Muscle layer of colon (tissue), 2 donors: ENCODE data around the gene GYS2.

ENCODE experiments used
- H3K27ac ChIP-seq: one replicate; pipeline ENCODE4 v1.7.0; 2013; ENCODE audit warnings: low read depth, mild to moderate bottlenecking, low read length, moderate library complexity
- H3K27me3 ChIP-seq, 2 donors: one replicate each; pipeline ENCODE4 v1.7.0; 2013; ENCODE audit warnings: low read length in 2 of 2, mild to moderate bottlenecking in 2 of 2; ENCODE audit not compliant: insufficient read depth in 2 of 2, control insufficient read depth in 1 of 2
- H3K36me3 ChIP-seq: one replicate; pipeline ENCODE4 v1.7.0; 2013; ENCODE audit warnings: mild to moderate bottlenecking, low read length; ENCODE audit not compliant: insufficient read depth
- H3K4me1 ChIP-seq: one replicate; pipeline ENCODE4 v1.7.0; 2013; ENCODE audit warnings: mild to moderate bottlenecking, low read length; ENCODE audit not compliant: insufficient read depth
- H3K4me3 ChIP-seq, 2 donors: one replicate each; pipeline ENCODE4 v1.7.0; 2013; ENCODE audit warnings: low read length in 2 of 2, low read depth in 1 of 2, mild to moderate bottlenecking in 1 of 2, moderate library complexity in 1 of 2
- H3K9ac ChIP-seq: one replicate; pipeline ENCODE4 v1.7.0; 2013; ENCODE audit warnings: low read length
- H3K9me3 ChIP-seq: one replicate; pipeline ENCODE4 v1.7.0; 2013; ENCODE audit warnings: mild to moderate bottlenecking, low read length
- donor health status: abdominal sarcoma.
- donor health status: Adenocarcinoma of cecum.

GYS2 gene

GRCh38 chr12:21634245-21634644, 29.6 kb upstream of the GYS2 start:
- no peaks in the 10 kb centered on the region for H3K4me1 ChIP-seq
- no peak overlapping the region for H3K4me3 ChIP-seq
- H3K36me3 ChIP-seq, result peaks cover 23% of the 10 kb centered on the region
- H3K27me3 ChIP-seq, result no peaks in the 10 kb centered on the region
- no peaks in the 10 kb centered on the region for H3K9me3 ChIP-seq
- H3K9ac ChIP-seq, result no peak overlapping the region
- no peak overlapping the region for H3K27ac ChIP-seq

GRCh38 chr12:21631367-21631766, 26.7 kb upstream of the GYS2 start:
- Histone ChIP-seq H3K4me3 (no peak overlapping the region), H3K36me3 (peaks cover 17% of the 10 kb centered on the region), H3K9ac (no peak overlapping the region), H3K27ac (no peak overlapping the region), H3K9me3 (no peaks in the 10 kb centered on the region), H3K27me3 (no peaks in the 10 kb centered on the region), H3K4me1 (no peaks in the 10 kb centered on the region)

GRCh38 chr12:21627924-21628323, 23.3 kb upstream of the GYS2 start:
- no peaks in the 10 kb centered on the region for H3K4me1 ChIP-seq
- no peak overlapping the region for H3K4me3 ChIP-seq
- no peaks in the 10 kb centered on the region for H3K36me3 ChIP-seq
- no peak overlapping the region for H3K9ac ChIP-seq
- H3K9me3 ChIP-seq, result no peaks in the 10 kb centered on the region
- no peaks in the 10 kb centered on the region for H3K27me3 ChIP-seq
- no peak overlapping the region for H3K27ac ChIP-seq

- H3K27me3 ChIP-seq, result no peaks in the 10 kb centered on the region
- no peak overlapping the region for H3K27ac ChIP-seq
- no peaks in the 10 kb centered on the region for H3K4me1 ChIP-seq
Observed at GRCh38 chr12:21618566-21618965, 13.9 kb upstream of the GYS2 start.

DNA sequence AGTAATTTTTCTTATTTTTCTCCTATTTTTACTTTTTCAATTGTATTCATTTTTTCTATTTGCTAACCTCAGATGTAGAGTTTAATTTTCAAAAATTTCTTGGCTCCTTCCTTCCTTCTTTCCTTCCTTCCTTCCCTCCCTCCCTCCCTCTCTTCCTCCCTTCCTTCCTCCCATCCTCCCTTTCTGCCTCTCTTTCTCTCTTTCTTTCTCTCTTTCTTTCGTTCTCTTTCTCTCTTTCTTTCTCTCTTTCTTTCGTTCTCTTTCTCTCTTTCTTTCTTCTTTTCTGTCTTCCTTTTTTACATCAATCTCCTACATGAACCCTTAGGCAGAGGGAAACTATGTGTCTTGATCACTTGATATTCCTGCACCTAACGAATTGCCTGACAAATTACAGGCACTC, 12.4 kb upstream of the GYS2 start:
- H3K4me1 ChIP-seq, result no peaks in the 10 kb centered on the region
- no peaks in the 10 kb centered on the region for H3K9me3 ChIP-seq
- H3K36me3 ChIP-seq, result no peaks in the 10 kb centered on the region
- no peak overlapping the region for H3K4me3 ChIP-seq
- no peak overlapping the region for H3K9ac ChIP-seq
- H3K27me3 ChIP-seq, result no peaks in the 10 kb centered on the region
- no peak overlapping the region for H3K27ac ChIP-seq

More at GRCh38 chr12:21618566-21618965, 13.9 kb upstream of the GYS2 start:
- Histone ChIP-seq H3K9ac (no peak overlapping the region), H3K4me3 (no peak overlapping the region), H3K36me3 (no peaks in the 10 kb centered on the region), H3K9me3 (no peaks in the 10 kb centered on the region)

- H3K27me3 ChIP-seq, result no peaks in the 10 kb centered on the region
- H3K4me3 ChIP-seq, result no peak overlapping the region
- no peak overlapping the region for H3K9ac ChIP-seq
- H3K4me1 ChIP-seq, result no peaks in the 10 kb centered on the region
- no peaks in the 10 kb centered on the region for H3K36me3 ChIP-seq
- no peak overlapping the region for H3K27ac ChIP-seq
- H3K9me3 ChIP-seq, result no peaks in the 10 kb centered on the region
Observed at GRCh38 chr12:21615431-21615830, 10.8 kb upstream of the GYS2 start.

DNA sequence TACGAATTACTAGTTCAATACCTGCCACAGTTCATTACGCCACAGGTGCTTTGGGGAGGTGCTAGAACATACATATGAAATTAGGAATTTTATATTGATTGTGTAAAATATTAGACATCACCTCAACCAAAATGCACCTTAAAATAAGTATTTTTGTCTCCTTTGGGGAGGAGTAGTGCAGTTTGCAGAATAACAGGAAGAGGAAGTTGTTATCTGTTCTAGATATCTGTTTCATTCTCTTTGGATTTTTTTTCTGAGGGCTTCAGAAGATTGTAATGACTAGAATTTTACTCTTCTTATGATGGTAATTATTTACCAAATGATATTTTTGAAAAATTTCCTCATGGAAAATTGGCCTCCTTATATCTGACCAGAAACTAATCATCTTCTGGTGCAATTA, 9.9 kb upstream of the GYS2 start:
- Histone ChIP-seq H3K4me3 (no peak overlapping the region), H3K36me3 (no peaks in the 10 kb centered on the region), H3K27ac (no peak overlapping the region), H3K9ac (no peak overlapping the region), H3K4me1 (no peaks in the 10 kb centered on the region), H3K27me3 (no peaks in the 10 kb centered on the region), H3K9me3 (no peaks in the 10 kb centered on the region)

DNA sequence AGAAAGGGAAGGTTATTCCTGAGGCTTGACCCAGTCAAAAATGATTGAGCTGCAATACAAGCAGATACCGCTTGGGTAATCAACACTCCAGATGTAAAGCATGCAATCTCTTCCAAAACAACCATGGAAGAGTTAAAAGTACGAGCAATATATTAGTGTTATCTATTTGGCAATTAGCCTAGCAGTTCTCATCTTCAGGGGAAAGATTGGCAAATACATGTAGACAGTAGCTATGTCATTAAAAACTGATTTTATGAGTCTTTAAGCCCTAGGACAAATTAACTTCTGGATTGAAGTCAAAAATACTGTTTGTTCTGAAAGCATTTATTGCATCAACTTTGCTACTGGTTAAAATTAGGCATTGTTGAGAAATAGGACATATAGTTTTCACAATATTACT, 9.3 kb upstream of the GYS2 start:
- no peaks in the 10 kb centered on the region for H3K4me1 ChIP-seq

GRCh38 chr12:21608196-21608595, 3.5 kb upstream of the GYS2 start:
- no peak overlapping the region for H3K9ac ChIP-seq
- H3K27ac ChIP-seq, result no peak overlapping the region
- no peaks in the 10 kb centered on the region for H3K4me1 ChIP-seq
- no peaks in the 10 kb centered on the region for H3K36me3 ChIP-seq
- no peaks in the 10 kb centered on the region for H3K27me3 ChIP-seq
- H3K4me3 ChIP-seq, result no peak overlapping the region
- H3K9me3 ChIP-seq, result no peaks in the 10 kb centered on the region

More for the DNA sequence above, 9.3 kb upstream of the GYS2 start:
- H3K27ac ChIP-seq, result no peak overlapping the region
- H3K9ac ChIP-seq, result no peak overlapping the region
- no peak overlapping the region for H3K4me3 ChIP-seq
- H3K9me3 ChIP-seq, result no peaks in the 10 kb centered on the region
- H3K36me3 ChIP-seq, result no peaks in the 10 kb centered on the region
- no peaks in the 10 kb centered on the region for H3K27me3 ChIP-seq

DNA sequence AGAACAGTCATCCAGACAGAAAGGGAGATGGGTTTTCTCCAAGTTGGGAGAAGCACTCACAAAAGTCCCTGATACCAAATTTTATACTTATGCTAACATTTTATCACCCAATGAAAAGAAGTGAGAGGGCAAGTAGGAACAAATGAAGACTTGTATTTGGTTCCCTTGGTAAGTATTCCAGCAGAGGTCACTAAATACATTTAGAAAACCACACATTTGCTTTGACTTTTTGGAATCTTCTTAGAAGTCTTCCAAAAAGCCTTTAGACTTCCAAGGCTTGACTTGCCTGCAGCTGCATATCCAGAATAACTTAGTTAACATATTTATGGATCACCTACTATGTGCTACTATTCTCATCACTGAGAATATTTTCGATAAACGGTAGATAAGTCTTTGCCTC, 3.1 kb upstream of the GYS2 start:
- Histone ChIP-seq H3K9me3 (no peaks in the 10 kb centered on the region), H3K27me3 (no peaks in the 10 kb centered on the region), H3K9ac (no peak overlapping the region), H3K4me3 (no peak overlapping the region), H3K27ac (no peak overlapping the region), H3K4me1 (no peaks in the 10 kb centered on the region), H3K36me3 (no peaks in the 10 kb centered on the region)

DNA sequence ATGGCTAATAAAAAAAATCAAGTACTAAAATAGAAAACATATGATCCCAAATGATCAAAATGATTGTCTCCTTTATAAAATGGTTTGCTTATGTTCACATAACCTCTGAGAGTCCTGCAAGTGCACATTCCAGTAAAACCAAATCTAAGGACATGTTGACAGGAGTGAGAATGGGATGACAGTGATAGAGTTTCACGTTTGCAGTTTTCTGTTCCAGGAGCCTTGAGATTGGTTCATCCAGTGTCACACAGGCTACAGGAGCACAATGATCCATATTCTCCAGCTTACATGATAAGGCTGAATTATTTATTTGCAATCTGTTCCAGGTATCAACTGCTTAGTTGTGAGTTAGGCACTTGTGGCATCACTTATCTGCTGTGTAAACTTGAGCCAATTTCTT, 1.5 kb upstream of the GYS2 start:
- Histone ChIP-seq H3K9me3 (no peaks in the 10 kb centered on the region), H3K4me3 (no peak overlapping the region), H3K4me1 (no peaks in the 10 kb centered on the region), H3K27me3 (no peaks in the 10 kb centered on the region), H3K9ac (no peak overlapping the region), H3K27ac (no peak overlapping the region), H3K36me3 (no peaks in the 10 kb centered on the region)

GRCh38 chr12:21602774-21603173, 1.9 kb downstream of the GYS2 start:
- Histone ChIP-seq H3K4me1 (no peaks in the 10 kb centered on the region), H3K27ac (no peak overlapping the region), H3K4me3 (no peak overlapping the region), H3K36me3 (no peaks in the 10 kb centered on the region), H3K27me3 (no peaks in the 10 kb centered on the region), H3K9ac (no peak overlapping the region), H3K9me3 (no peaks in the 10 kb centered on the region)
